ENCODE results near the gene ZNF106. TPM values are rescaled to one million over a fixed set of nuclear protein-coding genes. Genes with fewer than 3 reads are reported as not detected.

The ZNF106 gene
- total RNA-seq, 2 experiments from 2014 or later, result 52.9 to 62.7 TPM

DNA sequence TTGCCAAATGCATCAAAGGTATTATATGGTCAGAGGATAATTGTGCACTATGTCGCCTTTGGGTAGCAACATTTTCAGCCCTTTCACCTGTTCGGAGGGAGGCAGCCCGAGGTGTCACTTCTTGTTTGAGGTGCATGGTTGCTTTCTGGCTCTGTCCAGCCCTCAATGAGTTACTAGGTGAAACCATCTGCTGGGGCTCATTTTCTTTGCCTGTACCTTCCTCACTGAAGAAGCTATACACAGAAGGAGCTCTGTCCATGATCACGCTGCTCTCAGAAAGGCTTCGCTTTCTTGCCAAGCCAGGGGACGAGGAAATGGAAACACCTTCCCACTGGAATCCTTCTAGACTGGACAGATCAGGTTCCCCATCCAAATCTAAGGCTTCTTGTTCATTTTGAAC lies 42.7 kb downstream of the ZNF106 start:
- Mint-ChIP-seq H3K9me3 (ENCODE audit: low read depth) (no peaks in the 10 kb centered on the region), H3K4me1 (no peaks in the 10 kb centered on the region), H3K4me3 (no peak overlapping the region), H3K36me3 (ENCODE audit: low read depth) (peaks cover 35% of the 10 kb centered on the region), H3K27me3 (no peaks in the 10 kb centered on the region), H3K27ac (no peak overlapping the region)
- intact Hi-C loops (cut with DNase I, micrococcal nuclease), result no loop called here
- ATAC-seq, result no peak
- ChIA-PET POLR2A (no interaction called here), CTCF (interaction anchor here (0.6 kb wide), 2 partner anchors 10 to 113 kb away, joined by 3 to 4 read pairs; no protein-coding TSS in a partner anchor)
- no peak for DNase-seq

DNA sequence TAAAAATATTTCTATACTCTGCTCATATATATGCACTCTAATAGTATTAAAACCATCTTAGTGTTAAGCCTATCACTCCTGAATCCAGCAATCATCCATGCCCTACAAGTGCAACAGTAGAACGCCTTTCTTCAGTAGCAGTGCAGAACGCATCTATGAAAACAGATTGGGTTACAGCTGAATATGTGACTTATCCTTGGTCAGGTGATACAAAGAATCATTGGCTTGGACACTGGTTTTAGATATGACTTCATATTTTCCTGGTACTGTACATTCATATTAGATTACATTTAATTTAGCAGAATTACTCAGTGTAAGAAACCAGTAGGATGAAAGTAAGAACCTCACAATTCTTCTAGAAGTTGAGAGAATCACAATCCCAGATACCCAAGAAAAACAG lies 43.3 kb downstream of the ZNF106 start:
- no peak overlapping the region for H3K27ac Mint-ChIP-seq
- intact Hi-C loops (cut with DNase I, micrococcal nuclease), result no loop called here

DNA sequence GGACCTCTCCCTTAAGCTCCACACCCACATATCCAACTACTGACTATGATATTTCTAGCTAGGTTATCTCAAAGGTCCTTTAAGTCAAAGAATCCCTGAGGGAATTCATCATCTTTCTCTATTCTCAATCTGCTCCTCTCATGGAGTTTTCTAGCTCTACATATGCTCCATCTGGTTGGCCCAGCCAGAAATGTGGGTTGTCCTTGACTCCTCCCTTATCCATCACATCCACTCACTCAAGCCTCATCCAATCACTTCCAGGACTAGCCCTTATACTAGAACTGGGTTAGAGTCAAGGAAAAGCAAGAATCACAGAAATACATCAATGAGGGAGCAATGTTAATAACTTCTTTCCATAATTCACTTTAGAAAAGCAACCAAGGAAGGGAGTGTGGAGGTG lies 45.4 kb downstream of the ZNF106 start:
- peaks cover 26% of the 10 kb centered on the region for H3K36me3 Mint-ChIP-seq (ENCODE audit: low read depth)
- H3K27ac Mint-ChIP-seq, result peak overlapping the region; percentile 17
- no peak for DNase-seq
- H3K4me3 Mint-ChIP-seq, result no peak overlapping the region
- CTCF ChIA-PET, result interaction anchor here (0.7 kb wide), 1 partner anchor 116 kb away, joined by 3 read pairs; no protein-coding TSS in a partner anchor
- no peaks in the 10 kb centered on the region for H3K9me3 Mint-ChIP-seq (ENCODE audit: low read depth)
- intact Hi-C loops (cut with DNase I, micrococcal nuclease), result no loop called here
- H3K27me3 Mint-ChIP-seq, result no peaks in the 10 kb centered on the region
- no peak for ATAC-seq
- POLR2A ChIA-PET, result no interaction called here
- no peaks in the 10 kb centered on the region for H3K4me1 Mint-ChIP-seq

More for the DNA sequence above, 43.3 kb downstream of the ZNF106 start:
- ChIA-PET CTCF (no interaction called here), POLR2A (no interaction called here)
- Mint-ChIP-seq H3K4me3 (no peak overlapping the region), H3K36me3 (ENCODE audit: low read depth) (peaks cover 35% of the 10 kb centered on the region), H3K9me3 (ENCODE audit: low read depth) (no peaks in the 10 kb centered on the region), H3K4me1 (no peaks in the 10 kb centered on the region), H3K27me3 (no peaks in the 10 kb centered on the region)
- no peak for DNase-seq
- ATAC-seq, result no peak

DNA sequence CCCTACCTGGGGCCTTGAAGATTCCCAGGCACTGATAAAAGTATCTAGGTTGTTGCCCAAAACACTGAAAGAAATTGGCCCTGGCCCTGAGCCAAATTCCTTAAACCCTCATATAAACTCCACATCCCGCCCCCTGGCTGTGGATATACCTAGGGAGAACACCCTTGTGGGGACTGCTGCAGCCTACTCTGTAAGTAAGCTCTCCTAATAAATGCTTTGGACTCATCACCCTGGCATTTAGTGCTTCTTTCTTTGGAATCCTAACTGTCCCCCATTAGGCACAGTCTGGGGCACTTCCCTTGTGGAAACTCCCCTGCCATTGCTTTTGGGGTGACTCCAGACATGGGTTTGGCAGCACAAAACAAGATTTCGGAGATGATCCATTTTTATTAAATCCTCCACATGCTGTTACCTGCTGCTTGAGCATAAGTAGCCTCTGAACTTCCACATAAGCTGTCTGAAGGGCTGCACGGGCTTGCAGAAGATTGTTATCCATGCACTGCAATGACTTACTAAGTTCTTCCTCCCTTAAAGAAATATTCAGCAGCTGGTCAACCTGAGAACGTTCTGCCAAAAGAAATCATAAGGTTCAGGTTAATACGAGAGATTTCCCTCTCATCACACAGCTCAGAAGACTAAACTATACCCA lies 46.4 kb downstream of the ZNF106 start:
- ATAC-seq, result no peak

DNA sequence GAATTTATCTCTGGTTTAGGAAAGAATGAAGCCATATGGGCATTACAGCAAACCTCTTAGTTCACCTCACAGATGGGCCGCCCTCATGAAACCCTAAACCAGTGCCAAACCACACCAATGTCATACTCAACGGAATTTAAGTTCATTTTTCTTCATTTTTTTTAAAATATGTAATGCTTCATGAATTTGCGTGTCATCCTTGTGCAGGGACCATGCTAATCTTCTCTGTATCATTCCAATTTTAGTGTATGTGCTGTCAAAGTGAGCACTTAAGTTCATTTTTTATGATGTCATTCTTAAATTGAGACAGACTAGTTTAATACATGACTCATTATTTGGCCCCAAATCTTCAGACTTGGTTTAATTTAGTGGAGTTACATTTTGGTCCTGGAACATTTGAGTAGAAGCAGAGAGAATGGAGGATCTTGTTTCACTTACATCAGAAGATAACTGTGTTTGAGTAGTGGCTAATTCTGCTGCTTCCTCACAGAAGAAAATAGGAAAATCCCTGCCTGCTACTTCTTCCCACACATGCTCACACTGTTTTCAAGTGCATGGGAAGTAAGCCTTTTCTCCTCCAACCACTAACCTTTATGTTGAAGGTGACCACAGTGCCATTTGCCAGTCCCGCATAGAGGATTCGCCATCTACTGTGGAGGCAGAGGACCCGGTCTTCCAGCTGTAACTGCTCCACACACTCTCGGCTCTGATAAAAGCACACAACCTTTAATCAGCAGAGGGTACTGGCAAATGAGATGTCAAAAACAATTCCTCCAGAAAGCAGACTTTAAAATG lies 63.3 kb downstream of the ZNF106 start:
- no peak overlapping the region for H3K4me3 Mint-ChIP-seq
- H3K36me3 Mint-ChIP-seq (ENCODE audit: low read depth), result peaks cover 36% of the 10 kb centered on the region
- peaks cover 11% of the 10 kb centered on the region for H3K4me1 Mint-ChIP-seq
- ChIA-PET POLR2A (no interaction called here), CTCF (no interaction called here)
- H3K9me3 Mint-ChIP-seq (ENCODE audit: low read depth), result no peaks in the 10 kb centered on the region
- H3K27ac Mint-ChIP-seq, result peak overlapping the region; percentile 61
- H3K27me3 Mint-ChIP-seq, result no peaks in the 10 kb centered on the region
- DNase-seq (no peak), ATAC-seq (peak; percentile 33)
- intact Hi-C loops (cut with DNase I, micrococcal nuclease), result no loop called here

More for the DNA sequence above, 46.4 kb downstream of the ZNF106 start:
- POLR2A ChIA-PET, result no interaction called here
- Mint-ChIP-seq H3K4me1 (no peaks in the 10 kb centered on the region), H3K9me3 (ENCODE audit: low read depth) (no peaks in the 10 kb centered on the region), H3K27me3 (no peaks in the 10 kb centered on the region), H3K36me3 (ENCODE audit: low read depth) (peaks cover 17% of the 10 kb centered on the region), H3K27ac (no peak overlapping the region), H3K4me3 (no peak overlapping the region)
- CTCF ChIA-PET, result interaction anchor here (0.5 kb wide), 1 partner anchor 16 kb away, joined by 3 read pairs; no protein-coding TSS in a partner anchor
- intact Hi-C loops (cut with DNase I, micrococcal nuclease), result no loop called here
- no peak for DNase-seq

DNA sequence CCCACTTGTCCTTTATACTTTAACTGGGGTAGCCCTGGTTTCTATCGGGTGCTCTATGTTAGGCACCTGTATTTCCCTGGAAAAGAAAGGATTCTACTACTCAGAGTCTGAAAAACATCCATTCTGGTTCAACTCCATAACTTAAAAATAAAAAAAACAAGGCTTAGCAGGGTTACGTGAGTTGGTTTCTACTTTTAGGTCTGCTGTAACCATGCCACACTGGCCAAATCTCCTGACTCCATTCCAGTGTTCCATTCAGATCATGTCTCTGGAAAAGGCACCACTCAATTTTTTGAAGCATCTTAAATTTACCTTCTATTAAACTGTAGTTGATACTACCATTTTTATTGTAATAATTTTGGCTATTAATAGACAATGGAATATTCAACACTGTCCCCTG lies 69.6 kb downstream of the ZNF106 start:
- POLR2A ChIA-PET, result no interaction called here
- intact Hi-C loops (cut with DNase I, micrococcal nuclease), result no loop called here
- H3K9me3 Mint-ChIP-seq (ENCODE audit: low read depth), result no peaks in the 10 kb centered on the region
- no peak for DNase-seq
- CTCF ChIA-PET, result no interaction called here
- H3K27me3 Mint-ChIP-seq, result no peaks in the 10 kb centered on the region
- peaks cover 44% of the 10 kb centered on the region for H3K36me3 Mint-ChIP-seq (ENCODE audit: low read depth)
- no peak overlapping the region for H3K27ac Mint-ChIP-seq
- no peaks in the 10 kb centered on the region for H3K4me1 Mint-ChIP-seq
- H3K4me3 Mint-ChIP-seq, result no peak overlapping the region
- ATAC-seq, result no peak

DNA sequence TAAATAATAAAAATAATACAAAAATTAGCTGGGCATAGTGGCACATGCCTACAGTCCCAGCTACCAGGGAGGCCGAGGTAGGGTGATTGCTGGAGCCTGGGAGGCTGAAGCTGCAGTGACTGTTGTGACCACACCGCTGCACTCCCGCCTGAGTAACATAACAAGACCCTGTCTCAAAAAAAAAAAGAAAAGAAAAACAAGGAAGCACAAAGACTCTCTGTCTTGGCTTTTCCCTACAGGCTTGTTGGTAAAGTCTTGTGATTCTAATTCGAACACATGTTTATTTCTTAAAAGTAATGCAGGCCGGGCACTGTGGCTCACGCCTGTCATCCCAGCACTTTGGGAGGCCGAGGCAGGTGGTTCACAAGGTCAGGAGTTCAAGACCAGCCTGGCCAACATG lies 71.6 kb downstream of the ZNF106 start:
- CTCF ChIA-PET, result interaction anchor here (0.6 kb wide), 1 partner anchor 249 kb away, joined by 3 read pairs; no protein-coding TSS in a partner anchor

DNA sequence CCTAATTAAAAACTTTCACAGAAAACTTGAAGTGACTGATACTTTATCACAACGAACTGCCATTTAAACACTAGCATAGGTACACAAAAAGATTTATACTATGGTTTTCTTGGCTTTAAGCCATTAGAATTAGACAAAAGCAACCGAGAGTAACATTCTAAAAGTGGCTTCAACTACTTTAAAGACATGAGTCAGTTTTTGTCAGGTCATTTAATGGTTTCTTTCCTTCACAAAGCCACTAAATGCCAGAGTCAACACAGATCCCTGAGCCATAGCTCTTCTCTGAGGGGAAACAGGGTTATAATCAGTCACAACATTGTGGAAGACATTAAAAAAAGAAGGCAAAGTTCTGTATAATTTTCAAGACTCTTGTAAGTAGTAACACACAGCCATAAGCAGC lies 77.0 kb downstream of the ZNF106 start:
- ChIA-PET POLR2A (no interaction called here), CTCF (no interaction called here)
- Mint-ChIP-seq H3K36me3 (ENCODE audit: low read depth) (peaks cover 15% of the 10 kb centered on the region), H3K27ac (no peak overlapping the region), H3K4me1 (no peaks in the 10 kb centered on the region), H3K9me3 (ENCODE audit: low read depth) (no peaks in the 10 kb centered on the region), H3K27me3 (no peaks in the 10 kb centered on the region), H3K4me3 (no peak overlapping the region)
- DNase-seq, result no peak
- ATAC-seq, result no peak
- intact Hi-C loops (cut with DNase I, micrococcal nuclease), result no loop called here

More for the DNA sequence above, 71.6 kb downstream of the ZNF106 start:
- Mint-ChIP-seq H3K27me3 (no peaks in the 10 kb centered on the region), H3K36me3 (ENCODE audit: low read depth) (peaks cover 37% of the 10 kb centered on the region), H3K4me1 (no peaks in the 10 kb centered on the region), H3K4me3 (no peak overlapping the region), H3K27ac (no peak overlapping the region), H3K9me3 (ENCODE audit: low read depth) (no peaks in the 10 kb centered on the region)
- POLR2A ChIA-PET, result no interaction called here
- DNase-seq (no peak), ATAC-seq (no peak)
- intact Hi-C loops (cut with DNase I, micrococcal nuclease), result no loop called here

DNA sequence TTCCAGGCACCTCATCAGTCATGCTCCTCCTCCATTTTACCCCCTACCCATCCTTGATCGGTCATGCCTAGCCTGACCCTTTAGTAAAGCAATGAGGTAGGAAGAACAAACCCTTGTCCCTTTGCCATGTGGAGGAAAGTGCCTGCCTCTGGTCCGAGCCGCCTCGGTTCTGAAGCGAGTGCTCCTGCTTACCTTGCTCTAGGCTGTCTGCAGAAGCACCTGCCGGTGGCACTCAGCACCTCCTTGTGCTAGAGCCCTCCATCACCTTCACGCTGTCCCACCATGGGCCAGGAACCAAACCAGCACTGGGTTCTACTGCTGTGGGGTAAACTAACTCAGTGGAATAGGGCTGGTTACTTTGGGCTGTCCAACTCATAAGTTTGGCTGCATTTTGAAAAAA lies 79.1 kb downstream of the ZNF106 start:
- intact Hi-C loops (cut with DNase I, micrococcal nuclease), result no loop called here
- CTCF ChIA-PET, result no interaction called here
- Mint-ChIP-seq H3K9me3 (ENCODE audit: low read depth) (no peaks in the 10 kb centered on the region), H3K27ac (peak overlapping the region; percentile 17), H3K4me1 (no peaks in the 10 kb centered on the region), H3K4me3 (no peak overlapping the region), H3K36me3 (ENCODE audit: low read depth) (peaks cover 5% of the 10 kb centered on the region), H3K27me3 (no peaks in the 10 kb centered on the region)
- ATAC-seq (no peak), DNase-seq (no peak)
- POLR2A ChIA-PET, result no interaction called here

DNA sequence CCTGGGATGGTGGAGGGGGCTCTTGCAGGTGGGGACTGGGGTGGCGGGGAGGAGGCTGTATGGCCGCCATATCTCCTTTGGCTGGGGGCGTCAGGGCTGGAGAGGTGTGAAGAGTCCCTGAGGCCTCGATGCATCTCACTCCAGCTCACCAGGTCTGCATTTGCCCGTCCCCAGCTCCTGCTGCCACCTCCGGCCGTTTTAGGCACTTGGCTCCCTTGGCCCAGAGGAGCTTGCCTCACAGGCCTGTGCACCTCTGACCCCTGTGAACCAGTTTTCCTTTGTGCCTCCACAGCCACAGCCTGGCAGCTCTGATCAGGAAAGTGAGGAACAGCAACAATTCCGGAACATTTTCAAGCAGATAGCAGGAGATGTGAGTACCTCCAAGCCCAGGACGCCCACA lies 81.9 kb downstream of the ZNF106 start:
- POLR2A ChIA-PET, result interaction anchor here (0.6 kb wide), 1 partner anchor 731 kb away, joined by 3 read pairs; no protein-coding TSS in a partner anchor
- no peak for DNase-seq
- no peak overlapping the region for H3K27ac Mint-ChIP-seq

DNA sequence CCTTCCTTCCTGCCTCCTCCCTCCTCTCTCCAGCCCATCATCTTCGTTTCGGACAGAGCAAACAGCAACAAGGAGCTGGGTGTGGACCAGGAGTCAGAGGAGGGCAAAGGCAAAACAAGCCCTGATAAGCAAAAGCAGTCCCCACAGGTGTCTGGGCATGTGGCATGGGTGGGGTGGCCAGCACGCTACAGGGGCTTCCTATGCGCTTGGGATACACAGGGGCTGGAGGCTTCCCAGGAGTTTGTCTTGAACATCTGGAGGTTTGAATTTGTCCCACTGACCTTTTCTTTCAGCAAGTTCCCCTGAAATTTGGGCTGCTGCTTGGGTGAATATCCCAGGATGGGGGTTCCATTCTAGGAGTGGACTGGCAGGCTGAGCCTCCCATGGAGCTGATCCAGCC lies 82.8 kb downstream of the ZNF106 start:
- no peak overlapping the region for H3K27ac Mint-ChIP-seq

More for the DNA sequence above, 81.9 kb downstream of the ZNF106 start:
- CTCF ChIA-PET, result interaction anchor here (0.6 kb wide), 1 partner anchor 278 kb away, joined by 3 read pairs; no protein-coding TSS in a partner anchor
- Mint-ChIP-seq H3K9me3 (ENCODE audit: low read depth) (no peaks in the 10 kb centered on the region), H3K4me3 (no peak overlapping the region), H3K36me3 (ENCODE audit: low read depth) (no peaks in the 10 kb centered on the region), H3K27me3 (no peaks in the 10 kb centered on the region), H3K4me1 (no peaks in the 10 kb centered on the region)
- intact Hi-C loops (cut with DNase I, micrococcal nuclease), result no loop called here
- no peak for ATAC-seq

More for the DNA sequence above, 82.8 kb downstream of the ZNF106 start:
- ATAC-seq (no peak), DNase-seq (no peak)
- CTCF ChIA-PET, result interaction anchor here (0.6 to 1.3 kb wide), 5 partner anchors 9 to 337 kb away, joined by 3 to 5 read pairs (median 3); no protein-coding TSS in a partner anchor
- Mint-ChIP-seq H3K4me1 (no peaks in the 10 kb centered on the region), H3K9me3 (ENCODE audit: low read depth) (no peaks in the 10 kb centered on the region), H3K4me3 (no peak overlapping the region), H3K27me3 (no peaks in the 10 kb centered on the region), H3K36me3 (ENCODE audit: low read depth) (no peaks in the 10 kb centered on the region)
- POLR2A ChIA-PET, result no interaction called here
- intact Hi-C loops (cut with DNase I, micrococcal nuclease), result no loop called here

All from activated CD4-positive, alpha-beta T cell treated with anti-CD3 and anti-CD28 coated beads for 36 hours (primary cell).